CD4-positive, CD25-positive, alpha-beta regulatory T cell (primary cell): ENCODE data around the gene MRGPRE. TPM values are rescaled to one million over a fixed set of nuclear protein-coding genes. Genes with fewer than 3 reads are reported as not detected.

ENCODE experiments used
- ATAC-seq, 2 donors: fragments of 150-1000 bp; cut with Tn5 transposase; one replicate each; pipeline ENCODE4 v1.10.0; 2021; ENCODE audit warnings: low read depth in 2 of 2, moderate number of reproducible peaks in 2 of 2, moderate library complexity in 1 of 2
- DNase-seq, 3 donors: peaks; one replicate each; pipeline versions ENCODE4 v3.0.0 to v3.0.0-alpha.2; 2012 to 2022; ENCODE audit warnings: mixed read lengths in 1 of 3
- H3K27ac ChIP-seq: one replicate; pipeline ENCODE4 v1.7.0; 2013; ENCODE audit warnings: mild to moderate bottlenecking, low read length; ENCODE audit not compliant: insufficient read depth, poor library complexity, severe bottlenecking
- H3K27me3 ChIP-seq: one replicate; pipeline ENCODE4 v1.7.0; 2013; ENCODE audit warnings: low read length; ENCODE audit not compliant: control insufficient read depth, insufficient read depth
- H3K36me3 ChIP-seq: one replicate; pipeline ENCODE4 v1.7.0; 2013; ENCODE audit warnings: mild to moderate bottlenecking, low read length, moderate library complexity; ENCODE audit not compliant: control insufficient read depth, insufficient read depth
- H3K4me1 ChIP-seq: 2 replicates; pipeline ENCODE4 v1.7.0; 2013; ENCODE audit warnings: mild to moderate bottlenecking, low read length; ENCODE audit not compliant: insufficient read depth, control insufficient read depth, poor library complexity, severe bottlenecking
- H3K4me3 ChIP-seq: one replicate; pipeline ENCODE4 v1.7.0; 2013; ENCODE audit warnings: low read depth, mild to moderate bottlenecking, low read length, moderate library complexity
- H3K9me3 ChIP-seq, 2 experiments: 1 replicate in 1 of 2; 2 replicates in 1 of 2; pipeline ENCODE4 v1.7.0; 2013; ENCODE audit warnings: low read length in 2 of 2, mild to moderate bottlenecking in 1 of 2, moderate library complexity in 1 of 2; ENCODE audit not compliant: control insufficient read depth in 2 of 2
- H3K27ac Mint-ChIP-seq, 3 donors: one replicate each; pipeline ENCODE4 v1.8.0; 2020 to 2022; ENCODE audit warnings: mild to moderate bottlenecking in 3 of 3, mixed read lengths in 3 of 3, moderate library complexity in 2 of 3
- H3K27me3 Mint-ChIP-seq: one replicate; pipeline ENCODE4 v1.8.0; 2022; ENCODE audit warnings: mild to moderate bottlenecking, mixed read lengths
- H3K36me3 Mint-ChIP-seq: one replicate; pipeline ENCODE4 v1.8.0; 2020; ENCODE audit warnings: mixed read lengths
- H3K4me1 Mint-ChIP-seq, 4 donors: one replicate each; pipeline ENCODE4 v1.8.0; 2020 to 2022; ENCODE audit warnings: mixed read lengths in 4 of 4, mild to moderate bottlenecking in 1 of 4
- H3K4me3 Mint-ChIP-seq, 4 donors: one replicate each; pipeline ENCODE4 v1.8.0; 2020 to 2022; ENCODE audit warnings: mild to moderate bottlenecking in 4 of 4, mixed read lengths in 4 of 4, moderate library complexity in 3 of 4
- H3K9me3 Mint-ChIP-seq, 7 donors: one replicate each; pipeline ENCODE4 v1.8.0; 2020 to 2022; ENCODE audit warnings: mixed read lengths in 7 of 7, mild to moderate bottlenecking in 3 of 7, moderate library complexity in 2 of 7
- polyA plus RNA-seq, 4 donors: library from polyadenylated mRNA; unstranded; fragments of 300-500 nt; fragmentation: Illumina TruSeq; gene quantifications; one replicate each; pipeline ENCODE4 v1.2.3, GENCODE V29; 2021
- total RNA-seq: library from RNA; stranded (reverse); gene quantifications from one replicate; pipeline ENCODE4 v1.2.3, GENCODE V29; 2022

The MRGPRE gene
- total and polyA plus RNA-seq, 5 donors from 2014 or later = not detected

- Mint-ChIP-seq H3K27ac (no peak overlapping the region), H3K4me1 (peaks cover 0 to 4% (median 0%) of the 10 kb centered on the region in 4 donors), H3K27me3 (peaks cover 14% of the 10 kb centered on the region), H3K4me3 (no peak overlapping the region), H3K9me3 (no peaks in the 10 kb centered on the region), H3K36me3 (no peaks in the 10 kb centered on the region)
- no peak overlapping the region for H3K27ac ChIP-seq
- H3K4me3 ChIP-seq = no peak overlapping the region
- ATAC-seq (no peak), DNase-seq (no peak)
- no peaks in the 10 kb centered on the region for H3K27me3 ChIP-seq
- H3K4me1 ChIP-seq = no peaks in the 10 kb centered on the region
- H3K9me3 ChIP-seq = no peaks in the 10 kb centered on the region
- no peaks in the 10 kb centered on the region for H3K36me3 ChIP-seq
These were observed 31.7 kb downstream of the MRGPRE start for GRCh38 chr11:3200388-3201111.

- Mint-ChIP-seq H3K27ac (no peak overlapping the region), H3K9me3 (no peaks in the 10 kb centered on the region), H3K36me3 (no peaks in the 10 kb centered on the region), H3K4me3 (no peak overlapping the region), H3K4me1 (peaks cover 0 to 2% (median 0%) of the 10 kb centered on the region in 4 donors), H3K27me3 (peaks cover 6% of the 10 kb centered on the region)
- H3K27me3 ChIP-seq = no peaks in the 10 kb centered on the region
- ATAC-seq = no peak
- no peaks in the 10 kb centered on the region for H3K4me1 ChIP-seq
- H3K4me3 ChIP-seq = no peak overlapping the region
- no peak for DNase-seq
- no peaks in the 10 kb centered on the region for H3K9me3 ChIP-seq
- no peaks in the 10 kb centered on the region for H3K36me3 ChIP-seq
- H3K27ac ChIP-seq = no peak overlapping the region
These were observed 32.5 kb downstream of the MRGPRE start for GRCh38 chr11:3199537-3200295.

GRCh38 chr11:3198815-3199214, 33.4 kb downstream of the MRGPRE start:
- H3K36me3 Mint-ChIP-seq = no peaks in the 10 kb centered on the region
- H3K4me3 ChIP-seq = no peak overlapping the region
- no peaks in the 10 kb centered on the region for H3K36me3 ChIP-seq
- no peaks in the 10 kb centered on the region for H3K27me3 ChIP-seq
- H3K27me3 Mint-ChIP-seq = peaks cover 5% of the 10 kb centered on the region
- peaks cover 0 to 2% (median 0%) of the 10 kb centered on the region in 4 donors for H3K4me1 Mint-ChIP-seq
- H3K4me1 ChIP-seq = no peaks in the 10 kb centered on the region
- no peak overlapping the region for H3K4me3 Mint-ChIP-seq
- ATAC-seq = no peak
- H3K9me3 Mint-ChIP-seq = no peaks in the 10 kb centered on the region
- no peak for DNase-seq
- H3K27ac ChIP-seq = no peak overlapping the region
- no peaks in the 10 kb centered on the region for H3K9me3 ChIP-seq
- no peak overlapping the region for H3K27ac Mint-ChIP-seq

GRCh38 chr11:3197878-3198528, 34.2 kb downstream of the MRGPRE start:
- Mint-ChIP-seq H3K27me3 (peaks cover 5% of the 10 kb centered on the region), H3K4me1 (peaks cover 0 to 2% (median 0%) of the 10 kb centered on the region in 4 donors), H3K4me3 (no peak overlapping the region), H3K9me3 (no peaks in the 10 kb centered on the region), H3K27ac (no peak overlapping the region), H3K36me3 (no peaks in the 10 kb centered on the region)
- no peaks in the 10 kb centered on the region for H3K4me1 ChIP-seq
- H3K27ac ChIP-seq = no peak overlapping the region
- ATAC-seq (no peak), DNase-seq (no peak)
- no peak overlapping the region for H3K4me3 ChIP-seq
- no peaks in the 10 kb centered on the region for H3K9me3 ChIP-seq
- H3K36me3 ChIP-seq = no peaks in the 10 kb centered on the region
- H3K27me3 ChIP-seq = no peaks in the 10 kb centered on the region

- Histone ChIP-seq H3K4me3 (no peak overlapping the region), H3K27me3 (no peaks in the 10 kb centered on the region), H3K36me3 (no peaks in the 10 kb centered on the region), H3K9me3 (no peaks in the 10 kb centered on the region), H3K4me1 (no peaks in the 10 kb centered on the region), H3K27ac (no peak overlapping the region)
- ATAC-seq (no peak), DNase-seq (no peak)
- no peak overlapping the region for H3K4me3 Mint-ChIP-seq
- no peaks in the 10 kb centered on the region for H3K27me3 Mint-ChIP-seq
- no peak overlapping the region for H3K27ac Mint-ChIP-seq
- no peaks in the 10 kb centered on the region for H3K4me1 Mint-ChIP-seq
- H3K36me3 Mint-ChIP-seq = no peaks in the 10 kb centered on the region
- no peaks in the 10 kb centered on the region for H3K9me3 Mint-ChIP-seq
These were observed 35.0 kb downstream of the MRGPRE start for GRCh38 chr11:3197044-3197695.

- H3K27me3 ChIP-seq = no peaks in the 10 kb centered on the region
- Mint-ChIP-seq H3K27ac (no peak overlapping the region), H3K4me1 (no peaks in the 10 kb centered on the region), H3K9me3 (no peaks in the 10 kb centered on the region), H3K27me3 (no peaks in the 10 kb centered on the region), H3K4me3 (no peak overlapping the region), H3K36me3 (no peaks in the 10 kb centered on the region)
- H3K27ac ChIP-seq = no peak overlapping the region
- DNase-seq = no peak
- H3K4me1 ChIP-seq = no peaks in the 10 kb centered on the region
- H3K4me3 ChIP-seq = no peak overlapping the region
- no peak for ATAC-seq
- H3K9me3 ChIP-seq = no peaks in the 10 kb centered on the region
- H3K36me3 ChIP-seq = no peaks in the 10 kb centered on the region
These were observed 35.8 kb downstream of the MRGPRE start for GRCh38 chr11:3196161-3197043.
